CD14-positive monocyte (primary cell): Measurements from ENCODE around the gene LPO. TPM values are rescaled to one million over a fixed set of nuclear protein-coding genes. Genes with fewer than 3 reads are reported as not detected.

Experiments used
- DNase-seq, 3 donors: peaks; one replicate each; pipeline ENCODE4 v3.0.0-alpha.2; 2011 to 2022
- H2AFZ ChIP-seq: 2 replicates; pipeline ENCODE4 v1.6.0; 2012; ENCODE audit warnings: mild to moderate bottlenecking, low read depth, low read length, inconsistent platforms; ENCODE audit not compliant: insufficient read depth, poor library complexity, severe bottlenecking
- H3K27ac ChIP-seq, 2 donors: 1 replicate in 1 of 2; 2 replicates in 1 of 2; pipeline ENCODE4 v1.5.1; 2012 to 2013; ENCODE audit warnings: low read length in 2 of 2, control low read depth in 1 of 2, inconsistent platforms in 1 of 2, low read depth in 1 of 2, mild to moderate bottlenecking in 1 of 2
- H3K27me3 ChIP-seq, 2 donors: one replicate each; pipeline versions ENCODE4 v1.6.0 to v1.6.1; 2011 to 2013; ENCODE audit warnings: low read length in 2 of 2; ENCODE audit not compliant: control insufficient read depth in 2 of 2, insufficient read depth in 2 of 2
- H3K36me3 ChIP-seq, 2 donors: replicated peaks in 1 of 2; 1 replicate in 1 of 2; 2 replicates in 1 of 2; pipeline versions ENCODE4 v1.5.1 to v1.6.1; 2012 to 2013; ENCODE audit warnings: low read length in 2 of 2, control low read depth in 1 of 2, inconsistent platforms in 1 of 2, mild to moderate bottlenecking in 1 of 2; ENCODE audit not compliant: insufficient read depth in 2 of 2, control insufficient read depth in 1 of 2
- H3K4me1 ChIP-seq, 2 donors: 1 replicate in 1 of 2; 2 replicates in 1 of 2; pipeline versions ENCODE4 v1.5.1 to v1.6.1; 2012 to 2013; ENCODE audit warnings: low read length in 2 of 2, control low read depth in 1 of 2, inconsistent platforms in 1 of 2, mild to moderate bottlenecking in 1 of 2, moderate library complexity in 1 of 2; ENCODE audit not compliant: insufficient read depth in 2 of 2, control insufficient read depth in 1 of 2
- H3K4me2 ChIP-seq: replicated peaks from 2 replicates; pipeline ENCODE3; 2012; ENCODE audit warnings: low read length, moderate library complexity, mild to moderate bottlenecking; ENCODE audit not compliant: poor library complexity, severe bottlenecking; ENCODE audit errors: extremely low read depth
- H3K4me3 ChIP-seq, 3 experiments: fragments of 200-600 bp in 1 of 3; sonication (generic) in 1 of 3; replicated peaks in 1 of 3; 1 replicate in 2 of 3; 2 replicates in 1 of 3; pipeline ENCODE4 v1.5.1; 2011 to 2013; ENCODE audit warnings: low read length in 3 of 3, mild to moderate bottlenecking in 3 of 3, control low read depth in 2 of 3, low read depth in 2 of 3, inconsistent platforms in 1 of 3, moderate library complexity in 1 of 3
- H3K79me2 ChIP-seq: 2 replicates; pipeline ENCODE4 v1.6.0; 2012; ENCODE audit warnings: mild to moderate bottlenecking, control low read depth, inconsistent platforms, low read length, moderate library complexity; ENCODE audit not compliant: insufficient read depth
- H3K9ac ChIP-seq: 2 replicates; pipeline ENCODE4 v1.6.0; 2017; ENCODE audit warnings: low read length, mild to moderate bottlenecking; ENCODE audit not compliant: insufficient read depth, poor library complexity, severe bottlenecking
- H3K9me3 ChIP-seq, 2 donors: replicated peaks in 1 of 2; 1 replicate in 1 of 2; 2 replicates in 1 of 2; pipeline versions ENCODE4 v1.5.1 to v1.6.1; 2012 to 2013; ENCODE audit warnings: low read length in 2 of 2, control low read depth in 1 of 2; ENCODE audit not compliant: control insufficient read depth in 1 of 2, insufficient read depth in 1 of 2
- H4K20me1 ChIP-seq: 2 replicates; pipeline ENCODE4 v1.6.0; 2012; ENCODE audit warnings: mild to moderate bottlenecking, low read length, control low read depth, moderate library complexity; ENCODE audit not compliant: insufficient read depth
- H3K27ac Mint-ChIP-seq, 7 donors: one replicate each; pipeline ENCODE4 v1.8.0; 2020; ENCODE audit warnings: mild to moderate bottlenecking in 7 of 7, mixed read lengths in 7 of 7, moderate library complexity in 6 of 7, inconsistent platforms in 2 of 7
- H3K27me3 Mint-ChIP-seq, 3 donors: one replicate each; pipeline ENCODE4 v1.8.0; 2021 to 2022; ENCODE audit warnings: low read depth in 3 of 3, mild to moderate bottlenecking in 3 of 3, mixed read lengths in 3 of 3, moderate library complexity in 3 of 3, inconsistent platforms in 1 of 3
- H3K36me3 Mint-ChIP-seq, 2 donors: one replicate each; pipeline ENCODE4 v1.8.0; 2020; ENCODE audit warnings: mixed read lengths in 2 of 2, inconsistent platforms in 1 of 2, mild to moderate bottlenecking in 1 of 2
- H3K4me1 Mint-ChIP-seq: one replicate; pipeline ENCODE4 v1.8.0; 2020; ENCODE audit warnings: mild to moderate bottlenecking, mixed read lengths
- H3K4me3 Mint-ChIP-seq, 2 donors: one replicate each; pipeline ENCODE4 v1.8.0; 2020; ENCODE audit warnings: mild to moderate bottlenecking in 2 of 2, mixed read lengths in 2 of 2, moderate library complexity in 1 of 2
- H3K9me3 Mint-ChIP-seq, 7 donors: one replicate each; pipeline ENCODE4 v1.8.0; 2020 to 2022; ENCODE audit warnings: mixed read lengths in 7 of 7, mild to moderate bottlenecking in 6 of 7, moderate library complexity in 6 of 7, inconsistent platforms in 2 of 7
- WGBS: methylation state at CpG from one replicate; pipeline ENCODE4 v1.1.5; 2013; ENCODE audit warnings: missing lambda C conversion rate; ENCODE audit not compliant: insufficient coverage; 5-methylcytosine and 5-hydroxymethylcytosine counted together
- intact Hi-C, 2 donors: fragments of 100-400 bp; cut with micrococcal nuclease; formaldehyde crosslinking; loops; one replicate each; pipeline versions ENCODE4 v1.15.0 to v1.15.1; 2023
- polyA plus RNA-seq, 3 donors: library from polyadenylated mRNA; depleted of rRNA in 1 of 3; unstranded in 2 of 3; stranded (reverse) in 1 of 3; fragments of 300-500 nt in 2 of 3; fragments of >200 nt in 1 of 3; fragmentation: Illumina TruSeq in 2 of 3; gene quantifications; 1 replicate in 2 of 3; 2 replicates in 1 of 3; pipeline ENCODE4 v1.2.3, GENCODE V29; 2012 to 2021
- TF ChIP-seq, protein P1 (sequence below): fragments of 200-600 bp; IDR thresholded peaks from one replicate; pipeline ENCODE4 v1.8.0; 2022; ENCODE audit warnings: antibody characterized with exemption, mild to moderate bottlenecking

LPO gene
- polyA plus RNA-seq, 3 donors = 0.04 to 0.43 TPM; not detected in 1

DNA sequence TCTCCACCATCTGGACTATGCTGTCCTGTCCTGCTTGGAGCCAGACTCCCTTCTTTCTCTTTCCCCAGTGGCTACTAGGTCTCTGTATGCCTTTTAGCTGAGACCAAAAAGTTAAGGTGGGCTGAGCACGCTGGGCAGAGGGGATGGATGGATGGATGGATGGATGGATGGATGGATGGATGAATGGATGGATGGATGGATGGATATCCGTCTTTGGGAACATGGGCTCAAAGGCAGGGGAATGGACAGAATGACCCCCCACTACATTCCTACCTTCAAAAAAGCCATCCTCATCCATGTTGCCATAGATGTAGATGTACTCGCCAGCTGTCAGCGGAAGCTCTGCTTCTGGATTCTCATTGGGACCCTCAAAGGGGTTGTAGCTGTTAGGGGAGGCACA lies 77.4 kb downstream of the LPO start:
- no CpG with 5 or more reads among the region's 4 CpGs for WGBS
- Mint-ChIP-seq H3K36me3 (peaks cover 0 to under 1% of the 10 kb centered on the region in 2 donors), H3K4me1 (peaks cover 14% of the 10 kb centered on the region), H3K27ac (no peak overlapping the region), H3K27me3 (peaks cover 9 to 30% (median 21%) of the 10 kb centered on the region in 3 donors), H3K9me3 (peaks cover 0 to under 1% (median 0%) of the 10 kb centered on the region in 7 donors), H3K4me3 (no peak overlapping the region)
- Histone ChIP-seq H3K27me3 (no peaks in the 10 kb centered on the region), H3K36me3 (no peaks in the 10 kb centered on the region), H3K79me2 (no peaks in the 10 kb centered on the region), H3K4me1 (no peaks in the 10 kb centered on the region), H4K20me1 (no peaks in the 10 kb centered on the region), H3K4me3 (no peak overlapping the region), H3K9ac (no peak overlapping the region), H3K9me3 (no peaks in the 10 kb centered on the region), H3K4me2 (no peak overlapping the region), H2AFZ (no peak overlapping the region), H3K27ac (no peak overlapping the region)
- TF ChIP-seq, protein P1, sequence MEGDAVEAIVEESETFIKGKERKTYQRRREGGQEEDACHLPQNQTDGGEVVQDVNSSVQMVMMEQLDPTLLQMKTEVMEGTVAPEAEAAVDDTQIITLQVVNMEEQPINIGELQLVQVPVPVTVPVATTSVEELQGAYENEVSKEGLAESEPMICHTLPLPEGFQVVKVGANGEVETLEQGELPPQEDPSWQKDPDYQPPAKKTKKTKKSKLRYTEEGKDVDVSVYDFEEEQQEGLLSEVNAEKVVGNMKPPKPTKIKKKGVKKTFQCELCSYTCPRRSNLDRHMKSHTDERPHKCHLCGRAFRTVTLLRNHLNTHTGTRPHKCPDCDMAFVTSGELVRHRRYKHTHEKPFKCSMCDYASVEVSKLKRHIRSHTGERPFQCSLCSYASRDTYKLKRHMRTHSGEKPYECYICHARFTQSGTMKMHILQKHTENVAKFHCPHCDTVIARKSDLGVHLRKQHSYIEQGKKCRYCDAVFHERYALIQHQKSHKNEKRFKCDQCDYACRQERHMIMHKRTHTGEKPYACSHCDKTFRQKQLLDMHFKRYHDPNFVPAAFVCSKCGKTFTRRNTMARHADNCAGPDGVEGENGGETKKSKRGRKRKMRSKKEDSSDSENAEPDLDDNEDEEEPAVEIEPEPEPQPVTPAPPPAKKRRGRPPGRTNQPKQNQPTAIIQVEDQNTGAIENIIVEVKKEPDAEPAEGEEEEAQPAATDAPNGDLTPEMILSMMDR = no peak
- intact Hi-C loops = loop anchor here (2.0 to 10.0 kb wide), 6 partner anchors 49 to 132 kb away; partner anchors contain the start of gene RNF43 (in 2 of the 2)
- no peak for DNase-seq

DNA sequence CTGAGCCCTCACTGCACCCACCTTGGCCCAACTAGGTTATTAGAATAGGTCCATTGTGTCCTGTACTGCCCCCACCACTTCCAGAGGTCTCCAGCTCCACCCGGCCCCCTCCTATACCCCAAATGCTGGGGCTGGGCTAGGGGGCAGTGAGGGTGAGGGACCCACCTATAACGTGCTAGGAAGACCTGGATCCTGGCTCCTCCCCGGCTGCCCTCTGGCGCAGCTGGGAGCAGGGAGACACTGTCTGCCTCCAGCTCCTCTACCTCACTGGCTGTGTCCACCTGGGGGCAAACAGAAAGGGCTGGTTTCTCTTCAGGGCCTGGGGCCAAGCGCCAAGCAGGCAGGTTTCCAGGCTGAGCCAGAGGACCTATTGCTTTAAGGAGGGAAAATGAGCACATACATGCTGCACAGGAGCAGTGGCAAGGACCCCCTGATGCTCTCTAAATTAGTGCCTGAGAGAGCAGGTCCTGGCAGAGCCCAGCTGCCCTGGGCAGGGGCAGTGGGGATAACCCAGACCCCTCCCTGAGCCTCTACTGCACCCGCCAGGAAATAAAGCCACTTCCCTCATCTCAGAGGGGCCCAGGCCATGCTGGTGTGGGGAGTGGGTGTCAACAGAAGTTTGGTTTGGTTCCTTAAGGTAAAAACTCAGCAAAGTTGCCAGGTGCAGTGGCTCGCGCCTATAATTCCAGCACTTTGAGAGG lies 78.0 kb downstream of the LPO start:
- intact Hi-C loops = loop anchor here (2.0 to 10.0 kb wide), 6 partner anchors 48 to 131 kb away; partner anchors contain the start of gene RNF43 (in 2 of the 2)
- 82% methylated on average over 2 of the region's 8 CpGs for WGBS
- H3K4me1 Mint-ChIP-seq = peaks cover 14% of the 10 kb centered on the region
- no peaks in the 10 kb centered on the region for H4K20me1 ChIP-seq
- peaks cover under 1 to 3% of the 10 kb centered on the region in 2 donors for H3K36me3 Mint-ChIP-seq
- H3K27ac Mint-ChIP-seq = no peak overlapping the region
- H3K9me3 ChIP-seq = no peaks in the 10 kb centered on the region
- no peaks in the 10 kb centered on the region for H3K79me2 ChIP-seq
- no peak overlapping the region for H3K4me3 Mint-ChIP-seq
- H3K27me3 ChIP-seq = no peaks in the 10 kb centered on the region
- H3K27me3 Mint-ChIP-seq = peaks cover 9 to 31% (median 23%) of the 10 kb centered on the region in 3 donors
- no peak overlapping the region for H3K4me3 ChIP-seq
- DNase-seq = no peak
- H3K36me3 ChIP-seq = no peaks in the 10 kb centered on the region
- TF ChIP-seq, protein P1 = no peak
- no peak overlapping the region for H2AFZ ChIP-seq
- no peak overlapping the region for H3K27ac ChIP-seq
- H3K9ac ChIP-seq = no peak overlapping the region
- H3K4me2 ChIP-seq = no peak overlapping the region
- H3K9me3 Mint-ChIP-seq = peaks cover 0 to 2% (median 0%) of the 10 kb centered on the region in 7 donors
- H3K4me1 ChIP-seq = no peaks in the 10 kb centered on the region
